Mucosa of descending colon (tissue), 3 donors: ENCODE results near the gene TGFBR2. TPM values are rescaled to one million over a fixed set of nuclear protein-coding genes. Genes with fewer than 3 reads are reported as not detected.

Source experiments
- ATAC-seq: fragments of 200-7000 bp; cut with Tn5 transposase; one replicate; pipeline ENCODE4 v1.9.1; 2020; ENCODE audit warnings: mild to moderate bottlenecking, moderate library complexity
- DNase-seq, 3 donors: peaks; one replicate each; pipeline ENCODE4 v3.0.0-alpha.2; 2020
- H3K36me3 ChIP-seq: fragments of 200-600 bp; one replicate; pipeline ENCODE4 v1.8.0; 2021; ENCODE audit warnings: low read depth, mild to moderate bottlenecking
- H3K4me1 ChIP-seq: fragments of 200-600 bp; one replicate; pipeline ENCODE4 v1.8.0; 2021; ENCODE audit warnings: low read depth, mild to moderate bottlenecking
- H3K4me3 ChIP-seq: fragments of 200-600 bp; one replicate; pipeline ENCODE4 v1.8.0; 2021; ENCODE audit warnings: mild to moderate bottlenecking
- H3K9me3 ChIP-seq: fragments of 200-600 bp; one replicate; pipeline ENCODE4 v1.8.0; 2021; ENCODE audit warnings: mild to moderate bottlenecking
- CTCF ChIP-seq: fragments of 200-600 bp; IDR thresholded peaks from one replicate; pipeline ENCODE4 v1.8.0; 2022; ENCODE audit warnings: antibody characterized with exemption, mild to moderate bottlenecking
- intact Hi-C, 2 donors: fragments of 100-400 bp; cut with DNase I in 1 of 2; cut with micrococcal nuclease in 1 of 2; formaldehyde crosslinking; loops; one replicate each; pipeline versions ENCODE4 v1.11.0 to v1.11.1; 2022; cut with DNase I, micrococcal nuclease
- total RNA-seq, 3 donors: library from RNA; stranded (reverse); fragmentation: NEBNext Ultra II Directional in 2 of 3; extraction: Animal tissue kit (Norgen Biotek cat#: 25700) in 2 of 3; gene quantifications; one replicate each; pipeline versions ENCODE4 v1.2.1 to v1.2.4, GENCODE V29; 2021 to 2023
- donor health status: DM: no; HTN: no; CAD: no; lungs with moderate emphysema.
- donor health status: DM: no; HTN: no; CAD: no.
- donor health status: DM: no; HTN: yes; CAD: no.

TGFBR2 gene
- total RNA-seq, 3 donors from 2014 or later, result 39.0 to 134 (median 71.4) TPM

- Histone ChIP-seq H3K36me3 (no peaks in the 10 kb centered on the region), H3K9me3 (no peaks in the 10 kb centered on the region), H3K4me3 (no peak overlapping the region), H3K4me1 (peaks cover 4% of the 10 kb centered on the region)
- ATAC-seq (no peak), DNase-seq (no peak)
- no peak for TF ChIP-seq CTCF
- intact Hi-C loops, result no loop called here
Observed at GRCh38 chr3:30663533-30664241, 57.3 kb downstream of the TGFBR2 start.

- no peaks in the 10 kb centered on the region for H3K36me3 ChIP-seq
- H3K4me3 ChIP-seq, result no peak overlapping the region
- intact Hi-C loops, result no loop called here
- H3K9me3 ChIP-seq, result no peaks in the 10 kb centered on the region
- H3K4me1 ChIP-seq, result peaks cover 2% of the 10 kb centered on the region
- ATAC-seq, result no peak
- no peak for TF ChIP-seq CTCF
- DNase-seq, result no peak
Observed at GRCh38 chr3:30664459-30664858, 58.1 kb downstream of the TGFBR2 start.

DNA sequence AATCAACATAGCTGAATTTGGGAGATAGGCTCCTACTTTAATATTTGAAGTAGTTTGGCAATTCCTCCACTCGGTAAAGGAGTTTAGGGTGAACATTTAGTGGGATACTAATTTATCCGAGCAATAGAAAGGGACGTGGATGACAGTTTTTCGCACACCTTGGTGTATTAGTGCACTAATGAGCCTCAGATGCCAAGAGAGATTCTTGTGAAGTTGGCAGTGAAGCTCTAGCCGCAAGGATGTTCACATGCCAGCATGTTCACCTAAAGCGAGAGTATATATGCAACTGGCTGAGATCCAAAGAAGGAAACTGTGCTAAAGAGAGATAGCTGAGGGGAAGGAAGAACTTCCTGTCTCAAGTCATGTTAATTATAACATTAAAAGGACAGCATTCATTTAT is 58.5 kb downstream of the TGFBR2 start:
- peak; percentile 55 for ATAC-seq
- Histone ChIP-seq H3K4me3 (no peak overlapping the region), H3K36me3 (no peaks in the 10 kb centered on the region), H3K4me1 (no peaks in the 10 kb centered on the region), H3K9me3 (no peaks in the 10 kb centered on the region)
- DNase-seq, result no peak
- no peak for TF ChIP-seq CTCF
- intact Hi-C loops, result no loop called here

DNA sequence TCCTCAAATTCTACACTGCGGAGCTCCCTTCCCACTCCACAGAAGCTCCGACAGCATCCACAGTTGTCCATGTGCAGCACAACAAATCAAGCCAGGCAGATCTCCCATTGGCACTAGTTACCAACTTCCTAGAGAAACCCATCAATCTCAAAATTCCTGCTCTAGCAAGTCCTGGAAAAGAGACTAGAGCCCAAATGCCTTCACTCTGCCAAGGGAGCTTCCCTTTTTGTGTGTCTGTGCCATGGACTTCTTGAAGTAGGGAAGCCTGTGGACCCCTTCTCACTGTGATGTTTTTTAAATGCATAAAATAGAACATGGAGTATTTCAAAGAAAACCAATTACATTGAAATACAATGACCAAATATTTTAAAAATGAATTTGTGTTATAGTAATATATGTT is 59.1 kb downstream of the TGFBR2 start:
- TF ChIP-seq CTCF, result no peak
- intact Hi-C loops, result no loop called here
- Histone ChIP-seq H3K4me3 (no peak overlapping the region), H3K36me3 (no peaks in the 10 kb centered on the region), H3K9me3 (no peaks in the 10 kb centered on the region), H3K4me1 (no peaks in the 10 kb centered on the region)
- no peak for DNase-seq
- no peak for ATAC-seq

DNA sequence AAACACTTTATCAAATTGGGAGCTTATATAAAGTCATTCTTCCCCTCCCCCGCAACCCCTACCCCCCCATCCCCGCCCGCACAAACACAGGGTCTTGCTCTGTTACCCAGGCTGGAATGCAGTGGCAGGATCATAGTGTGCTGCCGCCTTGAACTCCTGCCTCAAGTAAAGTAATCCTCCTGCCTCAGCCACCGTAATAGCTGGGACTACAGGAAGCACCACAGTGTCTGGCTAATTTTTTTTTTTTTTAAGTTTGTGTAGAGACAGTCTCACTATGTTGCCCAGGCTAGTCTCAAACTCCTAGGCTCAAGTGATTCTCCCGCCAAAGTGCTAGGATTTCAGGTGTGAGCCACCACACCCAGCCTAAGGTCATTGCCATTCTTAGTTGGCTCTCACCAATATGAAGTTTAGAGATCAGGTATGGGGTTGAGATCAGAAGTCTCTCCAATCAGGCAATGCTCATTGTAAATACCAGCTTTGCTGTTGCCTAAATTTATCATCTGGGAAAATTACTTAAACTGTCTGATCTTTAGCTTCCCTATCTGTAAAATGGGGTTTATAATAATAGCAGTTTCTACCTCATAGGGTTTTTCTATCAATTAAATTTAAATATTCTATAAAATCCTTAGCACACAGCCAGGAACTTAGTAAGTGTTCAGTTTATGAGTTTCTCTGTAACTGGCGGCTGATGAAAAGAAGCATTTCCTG is 60.3 kb downstream of the TGFBR2 start:
- no peak for TF ChIP-seq CTCF
- H3K36me3 ChIP-seq, result no peaks in the 10 kb centered on the region
- peak; percentile 23 for ATAC-seq
- no peak overlapping the region for H3K4me3 ChIP-seq
- H3K4me1 ChIP-seq, result no peaks in the 10 kb centered on the region
- DNase-seq, result no peak
- no peaks in the 10 kb centered on the region for H3K9me3 ChIP-seq
- intact Hi-C loops, result no loop called here
